Measurements from ENCODE around the gene DENND5A. TPM values are rescaled to one million over a fixed set of nuclear protein-coding genes. Genes with fewer than 3 reads are reported as not detected.

DENND5A gene
- total RNA-seq, 2 experiments from 2014 or later = 4.0 to 10.5 TPM

GRCh38 chr11:9304178-9304577, 39.0 kb upstream of the DENND5A start:
- no peak for DNase-seq (ENCODE audit: low spot score)
- CTCF ChIA-PET (ENCODE audit: unreplicated experiment) = no interaction called here
- TF ChIP-seq EZH2phosphoT487 (IDR thresholded peaks at IDR 0.05; ENCODE audit: borderline replicate concordance, low read depth, low read length) (no peak), CTCF (conservative IDR thresholded peaks at IDR 0.05; ENCODE audit: low read length) (no peak)
- H3K79me2 ChIP-seq (ENCODE audit: insufficient read depth, low read depth, low read length) = peaks cover 71% of the 10 kb centered on the region
- peaks cover 14% of the 10 kb centered on the region for H3K36me3 ChIP-seq (ENCODE audit: insufficient read depth, low read length)
- H3K9me3 ChIP-seq (ENCODE audit: low read length) = no peaks in the 10 kb centered on the region
- no peaks in the 10 kb centered on the region for H4K20me1 ChIP-seq (ENCODE audit: insufficient read depth, low read length)
- H3K4me3 ChIP-seq (ENCODE audit: low read depth, low read length, poor library complexity, severe bottlenecking) = no peak overlapping the region
- H3K27ac ChIP-seq (ENCODE audit: low read depth, low read length, poor library complexity, severe bottlenecking) = no peak overlapping the region
- intact Hi-C loops (cut with micrococcal nuclease; ENCODE audit: unreplicated experiment) = loop anchor here (2.0 kb wide), 1 partner anchor 21 kb away; no protein-coding TSS in a partner anchor
- no peaks in the 10 kb centered on the region for H3K9me2 ChIP-seq (ENCODE audit: insufficient read depth, low read length)
- POLR2A ChIA-PET = interaction anchor here (0.7 kb wide), 1 partner anchor 1948 kb away, joined by 7 read pairs; no protein-coding TSS in a partner anchor
- no peaks in the 10 kb centered on the region for H3K4me1 ChIP-seq (ENCODE audit: insufficient read depth, low read length, poor library complexity, severe bottlenecking)
- no peak overlapping the region for H2AFZ ChIP-seq (ENCODE audit: low read length)
- no TSS peak for BruUV-seq (replicated peaks)
- no peak overlapping the region for H3K4me2 ChIP-seq (ENCODE audit: low read length)

- BruUV-seq (replicated peaks) = no TSS peak
- no peak overlapping the region for H3K4me2 ChIP-seq (ENCODE audit: low read length)
- TF ChIP-seq CTCF (conservative IDR thresholded peaks at IDR 0.05; ENCODE audit: low read length) = no peak
- TF ChIP-seq EZH2phosphoT487 (IDR thresholded peaks at IDR 0.05; ENCODE audit: borderline replicate concordance, low read depth, low read length) = no peak
- H3K36me3 ChIP-seq (ENCODE audit: insufficient read depth, low read length) = peaks cover 19% of the 10 kb centered on the region
- H3K4me3 ChIP-seq (ENCODE audit: low read depth, low read length, poor library complexity, severe bottlenecking) = no peak overlapping the region
- ChIA-PET POLR2A (interaction anchor here (0.9 to 2.4 kb wide), 3 partner anchors 8 to 110 kb away, joined by 3 to 12 read pairs (median 4); no protein-coding TSS in a partner anchor), CTCF (ENCODE audit: unreplicated experiment) (no interaction called here)
- H3K4me1 ChIP-seq (ENCODE audit: insufficient read depth, low read length, poor library complexity, severe bottlenecking) = no peaks in the 10 kb centered on the region
- intact Hi-C loops (cut with micrococcal nuclease; ENCODE audit: unreplicated experiment) = no loop called here
- H3K9me3 ChIP-seq (ENCODE audit: low read length) = no peaks in the 10 kb centered on the region
- DNase-seq (ENCODE audit: low spot score) = no peak
- no peaks in the 10 kb centered on the region for H4K20me1 ChIP-seq (ENCODE audit: insufficient read depth, low read length)
- no peak overlapping the region for H2AFZ ChIP-seq (ENCODE audit: low read length)
- peaks cover 57% of the 10 kb centered on the region for H3K79me2 ChIP-seq (ENCODE audit: insufficient read depth, low read depth, low read length)
- no peak overlapping the region for H3K27ac ChIP-seq (ENCODE audit: low read depth, low read length, poor library complexity, severe bottlenecking)
- H3K9me2 ChIP-seq (ENCODE audit: insufficient read depth, low read length) = no peaks in the 10 kb centered on the region
Observed at GRCh38 chr11:9302448-9302847, 37.3 kb upstream of the DENND5A start.

DNA sequence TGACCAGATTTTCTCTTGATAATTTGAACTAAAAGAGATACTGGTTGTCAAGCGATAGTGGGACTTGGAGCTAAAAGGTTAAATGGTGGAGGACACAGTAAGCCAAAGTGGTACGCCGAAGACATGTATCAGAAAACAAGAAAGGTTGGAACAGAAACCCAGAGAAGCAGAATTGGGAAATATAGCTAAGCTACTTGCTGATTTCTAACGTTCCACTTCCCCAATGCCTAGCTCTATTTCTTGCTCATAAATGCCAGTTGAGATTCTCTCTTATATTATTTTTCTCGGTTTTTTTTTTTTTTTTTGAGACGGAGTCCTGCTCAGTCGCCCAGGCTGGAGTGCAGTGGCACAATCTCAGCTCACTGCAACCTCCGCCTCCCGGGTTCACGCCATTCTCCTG, 36.6 kb upstream of the DENND5A start:
- no peak for TF ChIP-seq EZH2phosphoT487 (IDR thresholded peaks at IDR 0.05; ENCODE audit: borderline replicate concordance, low read depth, low read length)
- TF ChIP-seq CTCF (conservative IDR thresholded peaks at IDR 0.05; ENCODE audit: low read length) = no peak
- BruUV-seq (replicated peaks) = no TSS peak
- Histone ChIP-seq H3K27ac (ENCODE audit: low read depth, low read length, poor library complexity, severe bottlenecking) (no peak overlapping the region), H2AFZ (ENCODE audit: low read length) (no peak overlapping the region), H3K4me2 (ENCODE audit: low read length) (no peak overlapping the region), H3K36me3 (ENCODE audit: insufficient read depth, low read length) (peaks cover 26% of the 10 kb centered on the region), H3K4me1 (ENCODE audit: insufficient read depth, low read length, poor library complexity, severe bottlenecking) (no peaks in the 10 kb centered on the region), H3K79me2 (ENCODE audit: insufficient read depth, low read depth, low read length) (peaks cover 50% of the 10 kb centered on the region), H4K20me1 (ENCODE audit: insufficient read depth, low read length) (no peaks in the 10 kb centered on the region), H3K9me3 (ENCODE audit: low read length) (no peaks in the 10 kb centered on the region), H3K4me3 (ENCODE audit: low read depth, low read length, poor library complexity, severe bottlenecking) (no peak overlapping the region), H3K9me2 (ENCODE audit: insufficient read depth, low read length) (no peaks in the 10 kb centered on the region)
- no peak for DNase-seq (ENCODE audit: low spot score)
- intact Hi-C loops (cut with micrococcal nuclease; ENCODE audit: unreplicated experiment) = no loop called here
- CTCF ChIA-PET (ENCODE audit: unreplicated experiment) = no interaction called here
- POLR2A ChIA-PET = interaction anchor here (0.6 to 2.4 kb wide), 5 partner anchors 9 to 72 kb away, joined by 3 to 12 read pairs (median 4); no protein-coding TSS in a partner anchor
